ENCODE results near the gene PTPRG.

PTPRG gene

DNA sequence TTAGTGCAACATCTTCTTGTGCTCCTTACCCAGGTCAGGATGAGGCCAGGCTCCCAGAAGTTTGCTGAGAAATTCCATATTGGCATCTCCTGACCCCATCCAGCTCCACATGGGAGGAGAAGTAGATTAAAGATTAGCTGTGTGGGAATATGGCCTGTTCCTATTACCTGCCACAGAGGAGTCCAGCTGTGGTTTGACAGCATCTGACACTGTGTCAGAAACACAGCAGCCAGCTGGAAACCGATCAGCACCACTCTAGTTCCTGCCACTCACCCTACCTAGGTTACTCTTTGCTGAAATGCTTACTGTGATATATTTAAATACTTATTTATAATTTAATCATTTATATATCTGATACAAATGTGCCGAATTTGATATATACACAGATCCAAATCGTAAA lies 551.7 kb downstream of the PTPRG start:
- no peak for DNase-seq (ENCODE audit: low read depth)

DNA sequence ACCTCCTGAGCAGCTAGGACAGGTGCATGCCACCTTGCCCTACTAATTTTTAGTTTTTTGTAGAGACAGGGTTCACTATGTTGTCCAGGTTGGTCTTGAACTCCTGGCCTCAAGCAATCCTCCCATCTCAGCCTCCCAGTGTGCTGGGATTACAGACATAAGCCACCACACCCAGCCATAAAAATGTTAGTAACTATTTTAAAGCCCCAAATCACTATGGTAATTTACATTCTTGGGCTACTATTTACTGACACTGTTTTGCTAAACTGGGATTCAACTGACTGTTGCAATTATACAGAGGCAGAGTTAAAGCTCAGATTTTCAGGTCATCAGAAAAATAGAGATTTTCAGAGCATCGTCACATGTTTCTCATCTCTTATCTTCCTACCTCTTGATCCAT lies 553.4 kb downstream of the PTPRG start:
- no peak for DNase-seq (ENCODE audit: low read depth)

DNA sequence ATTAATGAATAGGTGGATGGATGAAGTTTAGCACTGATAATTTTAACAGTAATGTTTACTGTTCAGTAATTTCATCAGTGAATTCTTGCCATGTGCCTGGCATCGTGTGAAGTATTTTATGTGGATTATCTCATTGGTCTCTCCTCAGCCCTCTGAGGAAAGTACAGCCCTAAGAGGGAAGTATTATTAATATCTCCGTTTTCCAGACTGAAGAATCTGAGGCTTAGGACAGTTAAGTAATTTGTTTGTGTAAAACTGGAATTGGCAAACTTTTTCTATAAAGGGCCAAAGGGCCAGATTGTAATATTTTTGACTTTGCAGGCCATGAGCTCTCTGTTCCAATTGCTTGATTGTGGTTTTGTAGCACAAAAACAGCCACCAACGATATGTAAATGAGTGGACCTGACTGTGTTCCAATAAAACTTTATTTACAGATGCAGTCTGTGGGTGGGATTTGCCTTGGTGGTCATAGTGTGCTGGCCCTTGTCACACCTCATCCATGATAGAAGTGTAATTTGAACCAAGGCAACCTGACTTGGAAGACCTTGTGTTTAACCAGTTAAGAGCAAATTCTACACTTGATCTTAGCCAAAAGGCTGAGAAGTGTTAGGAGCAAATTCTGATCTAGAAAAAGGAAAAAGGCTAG lies 556.7 kb downstream of the PTPRG start:
- DNase-seq (ENCODE audit: low read depth), result no peak

DNA sequence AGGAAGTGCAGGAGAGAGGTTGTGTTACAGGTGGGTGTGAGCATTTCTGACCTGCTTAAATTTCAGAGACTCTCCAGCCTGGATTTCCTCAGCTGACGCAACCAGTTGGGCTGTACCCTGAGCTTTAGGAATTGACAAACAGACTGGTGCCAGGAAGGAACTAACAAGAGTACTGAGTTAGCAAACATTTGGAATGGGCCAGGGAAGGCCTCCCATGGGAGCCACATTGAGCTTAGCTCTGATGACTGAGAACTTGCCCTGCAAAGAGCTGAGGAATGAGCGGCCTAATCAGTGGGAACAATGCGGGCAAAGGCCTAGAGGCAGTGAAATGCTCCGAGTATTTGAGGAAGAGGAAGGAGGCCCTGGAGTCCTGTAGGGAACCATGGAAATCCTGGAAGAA lies 557.8 kb downstream of the PTPRG start:
- DNase-seq (ENCODE audit: low read depth), result no peak

DNA sequence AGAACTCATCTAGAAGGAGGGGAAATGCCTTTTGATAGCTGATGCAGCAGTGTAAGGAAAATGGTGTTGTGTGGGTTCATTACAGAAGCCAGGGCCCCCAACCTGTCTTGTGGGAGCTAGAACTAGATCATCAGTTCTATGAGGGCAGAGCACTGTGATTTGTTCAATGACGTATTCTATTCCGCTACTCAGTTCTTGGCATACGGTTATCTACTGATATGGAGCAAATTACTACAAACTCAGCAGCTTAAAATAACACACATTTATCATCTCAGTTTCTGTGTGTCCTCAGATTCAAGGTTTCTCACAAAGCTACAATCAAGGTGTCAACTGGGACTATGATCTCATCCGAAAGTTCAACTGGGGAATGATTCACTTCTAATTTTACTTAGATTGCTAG lies 561.4 kb downstream of the PTPRG start:
- DNase-seq (ENCODE audit: low read depth), result no peak

DNA sequence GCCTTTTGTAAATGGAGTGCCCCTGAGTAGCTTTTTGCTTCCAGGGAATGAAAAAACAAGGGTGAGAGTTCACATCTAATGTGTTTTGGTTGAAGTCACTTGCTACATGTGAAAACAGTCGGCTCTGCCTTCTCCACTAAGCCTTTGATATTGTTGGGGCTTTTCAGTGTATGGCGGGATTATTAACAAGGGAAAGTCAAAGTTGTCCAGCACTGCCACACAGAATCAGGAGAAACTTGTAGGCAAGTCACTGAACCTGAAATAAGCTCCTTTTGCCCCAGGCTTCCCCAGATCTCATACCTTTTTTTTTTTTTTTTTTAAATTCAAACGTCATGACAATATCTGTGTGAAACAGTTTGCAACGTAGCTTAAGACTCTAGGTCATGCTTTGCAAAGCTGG lies 564.0 kb downstream of the PTPRG start:
- no peak for DNase-seq (ENCODE audit: low read depth)

DNA sequence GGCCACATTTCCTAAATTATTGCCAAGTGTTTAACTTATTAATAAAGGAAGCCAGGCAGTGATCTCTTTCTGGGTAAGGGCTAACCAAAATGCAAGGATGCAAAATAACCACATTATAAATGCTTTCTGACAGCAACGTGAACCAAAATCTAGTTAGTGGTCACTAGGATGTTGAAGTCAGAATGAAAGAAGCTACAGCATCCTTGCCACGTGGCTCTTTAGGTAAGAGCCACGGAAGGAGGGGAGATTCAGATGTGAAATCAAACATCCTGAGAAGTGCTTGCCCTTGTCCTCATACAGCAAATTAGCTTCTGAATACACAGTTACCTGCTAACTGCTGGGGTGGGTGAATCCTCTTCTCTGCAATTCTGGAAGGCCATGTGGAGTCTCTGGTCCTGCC lies 565.7 kb downstream of the PTPRG start:
- no peak for DNase-seq (ENCODE audit: low read depth)

DNA sequence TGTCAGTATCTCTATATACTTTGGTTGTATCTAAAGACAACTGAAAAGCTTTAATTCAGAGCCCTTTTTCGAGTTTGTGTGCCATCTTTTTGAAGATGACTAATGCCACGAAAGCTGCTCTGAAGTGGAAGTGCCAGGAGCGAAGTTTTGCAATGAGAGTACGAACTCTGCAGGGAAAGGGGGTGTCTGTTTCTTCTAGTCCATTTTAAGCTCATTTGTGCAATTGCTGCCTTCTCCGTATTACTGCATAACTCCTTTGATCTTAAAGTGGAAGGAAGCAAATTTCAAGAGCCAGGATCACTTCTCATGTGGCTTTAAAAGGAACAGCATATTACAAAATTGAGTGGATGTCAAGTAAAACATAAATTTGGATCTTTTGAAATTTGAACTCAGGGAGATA lies 566.7 kb downstream of the PTPRG start:
- no peak for DNase-seq (ENCODE audit: low read depth)

DNA sequence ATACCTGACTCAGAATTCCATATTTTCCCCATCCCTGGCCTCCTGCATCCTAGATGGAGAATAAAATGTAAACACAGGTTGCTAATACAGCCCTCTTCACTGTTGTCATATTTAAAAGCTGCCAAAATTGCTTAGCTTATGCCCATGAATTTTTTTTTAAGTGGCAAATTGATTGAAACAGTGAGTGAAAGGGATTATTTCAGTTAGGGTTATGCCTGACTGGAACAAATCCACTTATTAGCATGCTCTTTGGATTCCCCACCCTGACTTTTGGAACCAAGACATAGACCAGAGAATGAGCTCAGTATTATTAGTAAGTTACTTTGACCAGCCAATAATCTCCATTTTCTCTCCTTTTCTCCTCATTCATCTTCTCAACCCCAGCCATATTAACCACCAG lies 567.3 kb downstream of the PTPRG start:
- no peak for DNase-seq (ENCODE audit: low read depth)

DNA sequence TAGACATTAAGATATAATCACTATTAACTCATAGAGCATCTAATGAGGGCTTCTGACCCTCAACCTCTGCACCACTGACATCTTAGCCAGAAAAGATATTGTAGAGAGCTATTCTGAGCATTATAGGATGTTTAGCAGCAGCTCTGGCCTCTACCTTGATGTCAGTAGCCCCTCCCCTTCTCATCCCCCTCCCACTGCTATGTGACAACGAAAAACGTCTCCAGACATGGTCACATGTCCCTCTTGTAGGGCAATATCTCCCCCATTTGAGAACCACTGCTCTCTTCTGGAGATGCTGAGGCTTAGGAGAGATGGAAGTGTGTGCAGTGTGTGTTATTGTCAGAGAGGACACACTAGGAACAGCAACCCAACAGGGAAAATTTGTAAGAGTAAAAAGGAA lies 569.7 kb downstream of the PTPRG start:
- DNase-seq (ENCODE audit: low read depth), result no peak

DNA sequence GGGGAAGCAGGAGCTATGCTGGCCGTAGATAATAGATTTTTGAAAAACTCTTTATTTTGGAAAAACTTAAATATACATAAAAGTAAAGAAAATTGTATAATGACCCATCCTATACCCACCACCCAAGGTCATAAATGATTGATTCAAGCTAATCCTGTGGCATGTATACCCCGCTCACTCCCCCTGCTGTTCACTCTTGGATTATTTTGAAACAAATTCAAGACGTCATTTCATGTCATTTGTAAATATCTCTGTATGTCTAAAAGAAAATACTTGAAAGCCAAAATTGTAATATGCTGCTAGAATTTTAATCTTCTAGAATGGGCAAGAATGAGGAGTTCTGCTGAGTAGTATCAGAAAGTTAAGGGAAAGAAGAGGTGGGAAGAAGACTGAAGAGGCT lies 570.2 kb downstream of the PTPRG start:
- DNase-seq (ENCODE audit: low read depth), result peak; percentile 15

DNA sequence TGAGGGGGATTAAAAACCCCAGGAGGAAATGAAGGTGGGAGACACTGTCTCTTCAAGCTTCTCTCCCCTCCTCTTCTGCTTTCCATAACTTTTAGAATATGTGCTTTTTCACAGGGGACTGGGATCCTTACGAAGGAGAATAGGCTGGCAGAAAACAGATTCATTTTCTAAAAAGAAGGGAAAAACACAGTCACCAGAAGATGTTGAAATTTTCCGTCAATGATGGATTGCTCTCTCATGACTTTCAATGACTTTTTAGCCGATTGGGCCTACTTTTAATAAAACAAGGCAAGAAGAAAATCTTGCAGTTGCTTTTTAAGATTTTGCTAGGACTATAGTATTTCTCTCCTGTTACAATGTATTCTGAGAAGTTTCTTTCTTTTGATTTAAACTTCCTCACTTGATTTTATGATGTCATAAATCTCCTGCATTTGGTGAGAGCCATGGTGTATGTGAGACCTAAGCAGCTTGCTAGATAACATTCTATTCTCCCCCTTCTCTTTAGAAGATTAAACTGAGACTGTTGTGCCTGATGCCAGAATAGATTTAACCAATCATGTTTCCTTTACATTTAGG lies 570.7 kb downstream of the PTPRG start:
- DNase-seq (ENCODE audit: low read depth), result no peak

DNA sequence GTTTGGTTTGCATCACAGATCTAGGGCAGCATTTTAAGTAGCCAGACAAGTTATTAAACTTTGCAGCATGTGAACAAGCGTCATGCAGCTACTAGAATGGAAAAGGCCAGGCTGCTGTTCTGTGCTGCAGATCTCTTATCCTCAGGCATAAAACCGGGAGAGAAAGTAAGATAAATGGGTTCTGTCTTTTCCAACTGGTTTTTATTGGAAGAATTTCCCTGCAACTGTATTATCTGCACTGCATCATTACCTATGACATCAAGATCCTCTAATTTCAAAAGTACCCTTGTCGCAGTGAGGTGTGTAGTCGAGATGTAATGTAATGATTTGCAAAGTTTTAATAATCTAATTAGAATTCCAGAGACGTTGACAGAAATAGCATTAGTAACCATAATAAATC lies 571.6 kb downstream of the PTPRG start:
- no peak for DNase-seq (ENCODE audit: low read depth)

DNA sequence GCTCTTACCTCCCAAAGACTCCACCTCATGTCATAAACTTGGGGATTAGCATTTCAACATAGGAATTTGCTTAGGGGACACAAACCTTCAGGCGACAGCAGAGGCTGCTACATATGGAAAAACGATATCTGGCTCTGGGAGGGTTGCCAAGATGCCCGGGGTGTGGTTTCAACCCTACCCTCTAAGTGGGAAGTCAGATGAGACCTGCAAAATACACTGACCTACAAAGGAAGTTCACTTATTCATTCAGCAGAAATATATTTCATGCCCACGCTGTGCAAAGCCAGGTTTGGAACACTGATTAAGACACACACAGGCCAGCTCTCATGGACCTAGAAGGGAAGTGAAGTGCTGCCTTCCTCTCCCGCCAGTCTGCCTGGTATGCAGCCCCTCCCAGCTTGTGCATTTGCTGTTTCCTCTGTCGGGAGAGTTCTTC lies 572.7 kb downstream of the PTPRG start:
- peak; percentile 41 for DNase-seq (ENCODE audit: low read depth)

DNA sequence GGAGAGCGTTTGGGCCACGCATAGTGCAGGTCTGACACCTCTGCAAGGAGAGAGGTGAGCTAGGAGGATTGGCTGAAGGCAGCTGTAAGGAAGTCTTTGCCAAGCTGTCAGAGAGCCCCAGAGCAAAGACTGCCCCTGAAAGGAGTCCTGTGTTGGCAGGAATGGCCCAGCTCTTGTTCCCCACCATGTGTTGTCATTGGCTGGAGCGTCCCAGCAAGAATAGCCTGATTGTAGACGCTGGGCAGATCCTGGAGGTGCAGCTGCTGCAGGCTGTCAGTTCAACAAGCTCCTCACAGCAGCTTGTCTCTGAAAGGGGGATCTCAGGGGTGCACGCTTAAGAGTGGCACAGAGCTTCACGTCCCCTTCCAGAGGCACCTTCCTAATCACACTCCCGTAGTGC lies 574.4 kb downstream of the PTPRG start:
- DNase-seq (ENCODE audit: low read depth), result no peak

DNA sequence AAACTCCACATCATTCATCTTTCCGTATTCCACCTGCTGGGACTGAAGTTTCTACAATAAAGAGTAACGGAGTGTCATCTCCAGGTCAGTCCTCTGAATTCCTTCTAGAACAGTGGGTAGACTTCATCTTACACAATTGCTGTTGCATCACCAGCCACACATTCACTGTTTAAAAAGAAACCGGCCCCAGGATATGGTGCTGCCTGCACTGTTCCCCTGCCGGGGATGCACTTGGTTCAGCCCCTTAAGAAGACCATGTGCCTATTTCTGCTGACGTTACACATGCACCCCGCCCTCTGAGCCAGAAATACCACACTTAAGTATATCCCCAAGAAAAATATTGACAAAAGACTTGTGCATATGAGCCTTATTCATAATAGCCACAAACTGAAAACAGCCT lies 578.6 kb downstream of the PTPRG start:
- DNase-seq (ENCODE audit: low read depth), result peak; percentile 23

DNA sequence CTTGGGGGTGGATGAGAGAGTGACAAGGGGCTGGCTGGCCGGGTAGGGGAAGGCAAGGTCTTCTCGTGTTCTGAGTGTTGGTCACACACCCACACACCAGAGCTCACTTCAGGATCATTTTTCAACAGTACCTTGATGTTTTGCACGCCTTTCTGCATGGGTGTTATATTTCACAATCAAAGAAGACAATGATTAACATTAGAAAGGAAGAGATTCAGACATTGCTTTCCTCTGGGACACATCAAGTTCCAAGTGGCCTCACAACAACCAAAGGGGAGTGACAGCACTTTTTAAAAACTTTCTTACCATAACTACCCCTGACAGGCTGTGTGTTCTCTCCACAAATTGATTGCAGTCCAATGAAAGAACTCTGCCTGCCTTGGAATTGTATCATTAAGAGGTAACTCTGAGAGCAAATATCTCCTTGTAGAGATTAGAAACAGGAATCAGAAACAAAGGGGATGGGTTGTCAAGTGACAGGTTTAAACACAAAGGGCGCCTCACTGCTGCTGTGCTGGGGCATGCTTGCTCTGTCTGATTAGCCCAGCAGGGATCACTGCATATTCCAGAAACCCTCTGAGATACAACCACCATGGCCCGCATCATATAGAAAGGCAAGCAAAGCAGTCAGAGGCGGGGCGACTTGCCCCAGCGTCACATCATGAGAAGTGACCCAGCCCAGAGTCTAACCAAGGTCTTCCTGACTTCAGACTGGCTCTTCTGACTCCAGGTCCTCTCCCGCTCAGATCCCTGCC lies 581.1 kb downstream of the PTPRG start:
- no peak for DNase-seq (ENCODE audit: low read depth)

DNA sequence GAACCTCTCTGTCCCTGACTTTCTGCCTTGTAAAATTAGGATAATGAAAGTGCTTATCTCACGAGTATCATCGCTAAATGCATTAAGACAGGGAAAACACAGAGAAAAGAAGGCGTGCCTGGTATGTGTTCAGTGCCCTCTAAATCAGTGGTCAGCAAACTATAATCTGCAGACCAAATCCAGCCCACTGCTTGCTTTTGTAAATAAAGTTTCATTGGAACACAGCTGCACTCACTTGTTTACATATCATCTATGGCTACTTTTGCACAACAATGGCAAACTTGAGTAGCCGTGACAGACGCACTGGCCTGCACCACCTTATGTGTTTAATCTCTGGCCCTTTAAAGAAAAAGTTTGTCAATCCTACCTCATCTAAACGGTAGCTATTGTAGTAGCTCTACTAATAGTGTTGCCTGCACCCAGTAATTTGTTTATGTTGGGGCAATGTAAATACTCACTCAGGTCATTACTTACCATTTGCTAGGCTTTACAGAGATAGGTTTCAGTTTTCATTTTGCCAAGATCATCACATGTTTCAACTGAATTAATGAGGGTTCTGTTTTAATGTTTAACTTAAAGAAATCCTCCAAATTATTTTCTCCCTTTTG lies 582.6 kb downstream of the PTPRG start:
- DNase-seq (ENCODE audit: low read depth), result no peak

DNA sequence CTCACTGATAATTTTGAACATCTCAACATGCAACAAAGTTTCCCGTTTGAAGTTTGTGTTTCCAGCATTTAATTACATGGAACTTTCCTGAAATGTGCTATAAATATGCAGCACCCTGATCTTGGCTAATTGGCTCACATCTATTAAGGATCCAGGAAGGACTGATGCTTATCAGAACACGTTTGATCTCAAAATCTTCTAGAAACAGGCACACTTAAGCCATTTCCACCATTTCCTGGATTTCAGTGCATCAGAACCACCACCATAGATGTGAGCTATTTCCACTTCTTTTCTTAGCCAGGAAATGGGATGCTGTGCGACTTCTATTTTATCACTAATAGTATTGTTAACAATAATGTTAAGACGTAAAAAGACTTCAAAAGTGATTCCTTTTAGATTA lies 583.1 kb downstream of the PTPRG start:
- DNase-seq (ENCODE audit: low read depth), result no peak

DNA sequence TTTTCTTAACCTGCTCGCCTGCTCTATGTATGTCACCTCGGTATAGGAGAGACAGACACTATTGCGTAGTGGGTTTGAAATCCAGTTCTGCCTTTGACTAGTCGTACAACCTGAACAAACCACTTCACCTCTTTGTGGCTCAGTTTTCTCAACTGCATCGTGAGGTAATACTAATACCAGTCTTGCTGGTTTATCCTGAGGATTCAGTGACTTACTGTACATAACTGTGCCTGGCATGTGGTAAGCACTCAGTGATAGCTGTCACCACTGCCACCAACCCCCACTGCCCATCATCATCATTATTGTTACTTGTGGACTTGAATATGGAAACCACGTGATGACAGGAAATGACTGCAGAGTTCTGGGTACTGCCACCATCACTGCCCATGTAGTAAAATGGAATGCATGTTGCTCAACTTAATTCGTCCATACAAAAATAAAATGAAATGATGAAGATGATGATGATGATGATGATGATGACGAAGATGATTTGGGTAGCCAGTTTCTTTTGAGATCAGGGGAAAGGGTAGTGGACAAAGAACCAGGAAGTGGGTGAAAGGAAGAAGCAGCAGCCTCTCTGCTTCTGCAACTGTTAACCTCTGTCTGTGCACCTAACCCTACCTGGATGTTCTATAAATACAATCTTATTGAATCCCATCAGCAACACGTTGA lies 583.9 kb downstream of the PTPRG start:
- DNase-seq (ENCODE audit: low read depth), result peak; percentile 11

DNA sequence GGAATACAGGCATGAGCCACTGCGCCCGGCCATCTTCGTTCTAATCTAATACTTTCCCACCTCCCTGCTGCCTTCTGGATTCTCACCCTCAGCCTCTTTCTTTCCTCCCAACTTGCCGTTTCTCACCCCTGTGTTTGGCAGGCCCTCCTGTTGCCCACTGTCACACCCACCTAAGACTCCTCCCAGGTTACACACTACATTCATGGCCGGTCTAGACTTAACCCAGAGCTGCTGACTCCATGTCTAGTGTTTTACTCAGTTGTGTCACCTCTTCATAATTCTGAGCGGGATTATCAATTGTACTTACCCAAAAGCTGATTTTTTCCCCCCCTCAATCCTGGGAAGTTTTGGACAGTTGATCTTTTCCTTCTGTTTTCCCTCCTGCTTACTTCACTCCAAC lies 588.2 kb downstream of the PTPRG start:
- DNase-seq (ENCODE audit: low read depth), result no peak

DNA sequence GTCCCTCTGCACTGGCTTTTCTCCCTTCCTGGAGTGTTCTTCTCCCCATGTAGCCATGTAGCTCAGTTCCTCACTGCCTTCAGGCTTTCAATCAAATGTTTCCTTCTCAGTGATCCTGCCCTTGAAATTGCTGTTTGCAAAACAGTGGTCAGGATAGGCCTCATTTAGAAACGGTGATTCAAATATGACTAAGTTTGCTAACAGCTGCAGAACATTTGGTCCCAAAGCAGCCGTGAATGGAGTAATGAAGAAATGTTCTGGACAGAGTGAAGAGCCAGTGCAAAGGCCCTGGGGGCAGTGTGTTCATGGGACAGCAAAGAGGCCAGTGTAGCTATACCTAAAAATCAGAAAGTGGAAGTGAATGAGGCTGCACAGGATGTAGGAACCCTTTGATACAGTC lies 588.6 kb downstream of the PTPRG start:
- DNase-seq (ENCODE audit: low read depth), result peak; percentile 59

DNA sequence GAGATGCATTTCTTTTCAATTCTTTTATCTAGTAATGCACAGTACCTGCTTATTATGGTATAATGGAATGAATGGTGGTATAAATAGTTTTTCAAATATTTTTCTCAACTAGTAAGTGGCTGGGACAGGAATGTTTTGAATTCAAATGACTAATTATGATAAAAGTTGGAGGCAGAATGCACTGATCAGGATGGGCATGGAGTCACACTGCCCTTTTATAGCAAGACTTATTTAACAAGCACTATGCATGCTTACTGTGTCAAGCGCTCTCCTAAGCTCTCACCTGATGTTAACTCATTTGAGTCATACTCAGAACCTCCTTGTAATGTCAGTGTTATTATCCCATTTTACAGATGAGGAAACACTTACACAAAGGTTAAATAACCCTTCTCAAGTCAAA lies 590.2 kb downstream of the PTPRG start:
- DNase-seq (ENCODE audit: low read depth), result peak; percentile 69

Measured in EH (cell line).